Activated CD4-positive, alpha-beta memory T cell treated with anti-CD3 and anti-CD28 coated beads for 36 hours (primary cell): ENCODE measurements around the gene ST3GAL3. TPM values are rescaled to one million over a fixed set of nuclear protein-coding genes. Genes with fewer than 3 reads are reported as not detected.

ENCODE experiments used
- CTCF ChIA-PET: fragments of 350-600 bp; sonication (Branson Sonifier 250); formaldehyde crosslinking; loops from one replicate; lab custom pipeline; 2021; ENCODE audit warnings: antibody characterized with exemption, inconsistent platforms; lab: Charles Lee
- POLR2A ChIA-PET: fragments of 350-600 bp; sonication (Branson Sonifier 250); formaldehyde crosslinking; loops from one replicate; lab custom pipeline; 2021; ENCODE audit warnings: antibody characterized with exemption; lab: Charles Lee
- DNase-seq: peaks from one replicate; pipeline ENCODE4 v3.0.0-alpha.2; 2020
- H3K27ac Mint-ChIP-seq: one replicate; pipeline ENCODE4 v1.8.0; 2021; ENCODE audit warnings: mixed read lengths
- H3K27me3 Mint-ChIP-seq: one replicate; pipeline ENCODE4 v1.8.0; 2021; ENCODE audit warnings: mixed read lengths
- H3K36me3 Mint-ChIP-seq: one replicate; pipeline ENCODE4 v1.8.0; 2021; ENCODE audit warnings: mixed read lengths
- H3K4me1 Mint-ChIP-seq: one replicate; pipeline ENCODE4 v1.8.0; 2021; ENCODE audit warnings: low read depth, mixed read lengths
- H3K4me3 Mint-ChIP-seq: one replicate; pipeline ENCODE4 v1.8.0; 2021; ENCODE audit warnings: mild to moderate bottlenecking, mixed read lengths
- H3K9me3 Mint-ChIP-seq: one replicate; pipeline ENCODE4 v1.8.0; 2021; ENCODE audit warnings: mixed read lengths
- intact Hi-C: fragments of 100-400 bp; cut with micrococcal nuclease; formaldehyde crosslinking; loops from one replicate; pipeline ENCODE4 v1.15.1; 2023
- total RNA-seq, 2 experiments: library from RNA; stranded (reverse); gene quantifications; one replicate each; pipeline ENCODE4 v1.2.3, GENCODE V29; 2021

Gene ST3GAL3
- total RNA-seq, 2 experiments from 2014 or later: 14.7 to 16.0 TPM

DNA sequence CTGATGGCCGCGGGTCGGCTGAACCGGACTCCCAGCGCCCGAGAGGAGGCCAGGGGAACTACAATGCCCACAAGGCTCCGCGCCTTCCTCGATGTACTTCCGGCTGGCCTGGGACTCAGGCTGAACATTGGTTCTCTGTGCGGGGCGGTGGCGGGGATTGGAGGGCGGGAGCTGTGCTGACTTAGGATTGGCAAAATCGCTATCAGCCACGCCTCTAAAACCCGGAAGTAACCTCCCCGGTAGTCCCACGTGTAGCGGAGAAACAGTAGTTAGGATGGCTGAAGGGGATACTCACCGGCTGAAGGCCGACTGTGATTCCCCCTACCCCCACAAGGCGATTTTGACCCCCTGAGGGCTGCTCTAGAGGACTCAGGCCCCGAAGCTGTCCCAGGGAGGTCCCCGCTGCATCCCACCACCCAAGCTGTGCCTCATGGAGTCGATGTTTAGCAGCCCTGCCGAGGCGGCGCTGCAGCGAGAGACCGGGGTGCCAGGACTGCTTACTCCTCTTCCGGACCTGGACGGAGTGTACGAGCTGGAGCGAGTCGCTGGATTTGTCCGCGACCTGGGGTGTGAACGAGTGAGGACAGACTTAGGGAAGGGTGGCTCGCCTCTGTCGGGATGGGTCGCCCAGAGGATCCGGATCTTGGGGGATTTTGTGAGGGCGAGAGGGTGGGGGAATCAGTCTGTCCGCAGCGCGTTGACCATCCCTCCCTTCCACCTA lies 262.6 kb downstream of the ST3GAL3 start, which contains the start of gene DPH2:
Gene DPH2 (plus strand): TSS at position 265 of the 721 bp plus-strand sequence. CDS start 166 bp downstream, at position 431.
- H3K4me3 Mint-ChIP-seq: peak within 1 kb of the TSS; percentile 95
- H3K4me1 Mint-ChIP-seq: peaks cover 29% of the 10 kb centered on the region
- no peaks in the 10 kb centered on the region for H3K9me3 Mint-ChIP-seq
- H3K27me3 Mint-ChIP-seq: no peaks in the 10 kb centered on the region
- intact Hi-C loops: loop anchor here (1.0 to 5.0 kb wide), 2 partner anchors 24 to 242 kb away; partner anchors contain the start of genes DMAP1 and IPO13
- H3K36me3 Mint-ChIP-seq: peaks cover 13% of the 10 kb centered on the region
- CTCF ChIA-PET: interaction anchor here (0.9 to 2.6 kb wide), 6 partner anchors 19 to 77 kb away, joined by 3 to 12 read pairs (median 3); partner anchors contain the start of gene IPO13
- peak; percentile 98 for DNase-seq
- peak within 1 kb of the TSS; percentile 15 for H3K27ac Mint-ChIP-seq
- POLR2A ChIA-PET: interaction anchor here (0.7 to 2.6 kb wide), 3 partner anchors 24 to 263 kb away, joined by 3 to 7 read pairs (median 3); partner anchors contain the start of genes ARTN, IPO13 and ST3GAL3

- ChIA-PET POLR2A (interaction anchor here (1.5 to 2.6 kb wide), 2 partner anchors 36 to 263 kb away, joined by 3 to 7 read pairs; partner anchors contain the start of genes ARTN and ST3GAL3), CTCF (interaction anchor here (0.9 to 2.6 kb wide), 3 partner anchors 24 to 77 kb away, joined by 3 to 12 read pairs (median 10); partner anchors contain the start of gene IPO13)
- Mint-ChIP-seq H3K27me3 (no peaks in the 10 kb centered on the region), H3K4me3 (peak overlapping the region; percentile 95), H3K4me1 (peaks cover 30% of the 10 kb centered on the region), H3K9me3 (no peaks in the 10 kb centered on the region), H3K27ac (peak overlapping the region; percentile 15), H3K36me3 (peaks cover 13% of the 10 kb centered on the region)
- DNase-seq: no peak
- intact Hi-C loops: loop anchor here (5.0 kb wide), 1 partner anchor 242 kb away; the partner anchor contains the start of gene DMAP1
These were observed 263.2 kb downstream of the ST3GAL3 start for GRCh38 chr1:43970502-43970901.

- peak overlapping the region; percentile 95 for H3K4me3 Mint-ChIP-seq
- H3K27me3 Mint-ChIP-seq: no peaks in the 10 kb centered on the region
- H3K9me3 Mint-ChIP-seq: no peaks in the 10 kb centered on the region
- H3K4me1 Mint-ChIP-seq: peaks cover 34% of the 10 kb centered on the region
- ChIA-PET POLR2A (interaction anchor here (1.5 to 2.6 kb wide), 2 partner anchors 36 to 264 kb away, joined by 3 to 7 read pairs; partner anchors contain the start of genes ARTN and ST3GAL3), CTCF (interaction anchor here (0.9 to 2.6 kb wide), 3 partner anchors 25 to 76 kb away, joined by 3 to 12 read pairs (median 10); partner anchors contain the start of gene IPO13)
- intact Hi-C loops: loop anchor here (5.0 kb wide), 1 partner anchor 241 kb away; the partner anchor contains the start of gene DMAP1
- H3K27ac Mint-ChIP-seq: no peak overlapping the region
- no peak for DNase-seq
- peaks cover 13% of the 10 kb centered on the region for H3K36me3 Mint-ChIP-seq
These were observed 263.6 kb downstream of the ST3GAL3 start for GRCh38 chr1:43970911-43971310.

- no peak overlapping the region for H3K27ac Mint-ChIP-seq
- H3K4me3 Mint-ChIP-seq: peak overlapping the region; percentile 95
- peaks cover 16% of the 10 kb centered on the region for H3K36me3 Mint-ChIP-seq
- intact Hi-C loops: loop anchor here (5.0 kb wide), 1 partner anchor 241 kb away; the partner anchor contains the start of gene DMAP1
- ChIA-PET CTCF (interaction anchor here (0.9 to 2.0 kb wide), 3 partner anchors 24 to 37 kb away, joined by 3 to 10 read pairs (median 6); partner anchors contain the start of gene IPO13), POLR2A (interaction anchor here (1.5 to 2.6 kb wide), 2 partner anchors 37 to 264 kb away, joined by 3 to 7 read pairs; partner anchors contain the start of genes ARTN and ST3GAL3)
- DNase-seq: no peak
- peaks cover 39% of the 10 kb centered on the region for H3K4me1 Mint-ChIP-seq
- H3K27me3 Mint-ChIP-seq: no peaks in the 10 kb centered on the region
- no peaks in the 10 kb centered on the region for H3K9me3 Mint-ChIP-seq
These were observed 264.1 kb downstream of the ST3GAL3 start for GRCh38 chr1:43971336-43971980.

DNA sequence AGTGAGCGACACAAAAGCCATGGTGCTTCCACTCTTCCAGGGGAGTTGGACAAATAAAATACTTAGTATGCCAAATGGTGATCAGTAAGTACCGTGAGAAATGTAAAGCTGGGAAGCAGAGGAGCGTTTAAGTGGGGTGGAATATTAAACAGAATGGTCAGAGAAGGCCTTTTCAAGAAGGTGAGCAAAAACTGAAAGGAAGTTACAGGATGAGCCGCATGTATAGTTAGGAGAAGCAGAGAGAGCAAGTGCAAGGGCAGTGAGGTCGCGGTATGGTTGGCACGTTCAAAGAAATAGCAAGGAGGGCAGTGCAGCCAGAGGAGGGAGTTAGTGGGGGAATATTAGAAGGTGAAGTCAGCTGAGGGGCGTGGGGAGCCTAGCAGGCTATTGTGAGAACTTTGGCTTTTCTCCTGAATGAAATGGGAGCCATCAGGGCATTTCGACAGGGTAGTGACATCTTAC lies 266.7 kb downstream of the ST3GAL3 start:
- peaks cover 63% of the 10 kb centered on the region for H3K4me1 Mint-ChIP-seq
- DNase-seq: no peak
- no peaks in the 10 kb centered on the region for H3K9me3 Mint-ChIP-seq
- POLR2A ChIA-PET: interaction anchor here (0.9 to 2.4 kb wide), 3 partner anchors 17 to 27 kb away, joined by 3 to 7 read pairs (median 7); partner anchors contain the start of gene IPO13
- H3K4me3 Mint-ChIP-seq: peak overlapping the region; percentile 83
- CTCF ChIA-PET: interaction anchor here (2.1 to 2.7 kb wide), 2 partner anchors 39 to 210 kb away, joined by 11 to 15 read pairs; no protein-coding TSS in a partner anchor
- intact Hi-C loops: loop anchor here (1.0 to 5.0 kb wide), 2 partner anchors 28 to 238 kb away; partner anchors contain the start of genes DMAP1 and IPO13
- H3K36me3 Mint-ChIP-seq: peaks cover 31% of the 10 kb centered on the region
- H3K27me3 Mint-ChIP-seq: no peaks in the 10 kb centered on the region
- H3K27ac Mint-ChIP-seq: peak overlapping the region; percentile 89

GRCh38 chr1:43974443-43975248 lies 267.3 kb downstream of the ST3GAL3 start, which contains the start of gene ATP6V0B:
Gene ATP6V0B (plus strand): TSS chr1:43974960. CDS start chr1:43975041, 81 bp downstream.
- Mint-ChIP-seq H3K27me3 (no peaks in the 10 kb centered on the region), H3K27ac (peak within 1 kb of the TSS; percentile 89), H3K36me3 (peaks cover 31% of the 10 kb centered on the region), H3K4me3 (peak within 1 kb of the TSS; percentile 83), H3K4me1 (peaks cover 57% of the 10 kb centered on the region), H3K9me3 (no peaks in the 10 kb centered on the region)
- POLR2A ChIA-PET: interaction anchor here (0.6 to 2.4 kb wide), 6 partner anchors 14 to 756 kb away, joined by 3 to 7 read pairs (median 5); partner anchors contain the start of genes IPO13 and RNU5D-1
- peak; percentile 98 for DNase-seq
- intact Hi-C loops: loop anchor here (1.0 to 5.0 kb wide), 2 partner anchors 28 to 238 kb away; partner anchors contain the start of genes DMAP1 and IPO13
- CTCF ChIA-PET: interaction anchor here (0.8 to 2.7 kb wide), 5 partner anchors 10 to 211 kb away, joined by 3 to 15 read pairs (median 3); no protein-coding TSS in a partner anchor

GRCh38 chr1:43975249-43975961 lies 268.1 kb downstream of the ST3GAL3 start:
- peak overlapping the region; percentile 83 for H3K4me3 Mint-ChIP-seq
- ChIA-PET CTCF (interaction anchor here (0.6 to 2.7 kb wide), 8 partner anchors 11 to 212 kb away, joined by 3 to 15 read pairs (median 4); partner anchors contain the start of gene IPO13), POLR2A (interaction anchor here (0.6 to 2.4 kb wide), 7 partner anchors 13 to 756 kb away, joined by 3 to 7 read pairs (median 4); partner anchors contain the start of genes IPO13, RNU5D-1 and SLC6A9)
- DNase-seq: peak; percentile 50
- H3K4me1 Mint-ChIP-seq: peaks cover 61% of the 10 kb centered on the region
- no peaks in the 10 kb centered on the region for H3K27me3 Mint-ChIP-seq
- H3K27ac Mint-ChIP-seq: peak overlapping the region; percentile 78
- intact Hi-C loops: no loop called here
- no peaks in the 10 kb centered on the region for H3K9me3 Mint-ChIP-seq
- peaks cover 31% of the 10 kb centered on the region for H3K36me3 Mint-ChIP-seq

GRCh38 chr1:43976045-43976444 lies 268.7 kb downstream of the ST3GAL3 start:
- ChIA-PET CTCF (interaction anchor here (0.6 to 2.7 kb wide), 7 partner anchors 12 to 212 kb away, joined by 3 to 15 read pairs (median 4); partner anchors contain the start of gene IPO13), POLR2A (interaction anchor here (0.8 to 2.4 kb wide), 4 partner anchors 13 to 755 kb away, joined by 4 to 7 read pairs (median 5); partner anchors contain the start of genes IPO13, RNU5D-1 and SLC6A9)
- no peak overlapping the region for H3K27ac Mint-ChIP-seq
- intact Hi-C loops: no loop called here
- no peak for DNase-seq
- H3K27me3 Mint-ChIP-seq: no peaks in the 10 kb centered on the region
- H3K4me3 Mint-ChIP-seq: peak overlapping the region; percentile 83
- H3K9me3 Mint-ChIP-seq: no peaks in the 10 kb centered on the region
- peaks cover 35% of the 10 kb centered on the region for H3K36me3 Mint-ChIP-seq
- peaks cover 60% of the 10 kb centered on the region for H3K4me1 Mint-ChIP-seq

- ChIA-PET POLR2A (no interaction called here), CTCF (interaction anchor here (1.4 kb wide), 1 partner anchor 28 kb away, joined by 5 read pairs; no protein-coding TSS in a partner anchor)
- peaks cover 57% of the 10 kb centered on the region for H3K4me1 Mint-ChIP-seq
- intact Hi-C loops: no loop called here
- H3K27ac Mint-ChIP-seq: no peak overlapping the region
- H3K36me3 Mint-ChIP-seq: peaks cover 35% of the 10 kb centered on the region
- DNase-seq: no peak
- no peak overlapping the region for H3K4me3 Mint-ChIP-seq
- H3K9me3 Mint-ChIP-seq: no peaks in the 10 kb centered on the region
- no peaks in the 10 kb centered on the region for H3K27me3 Mint-ChIP-seq
These were observed 269.6 kb downstream of the ST3GAL3 start for GRCh38 chr1:43976890-43977289.
